T-helper 2 cell treated with Interferon-gamma antibody and Interleukin-4, amounts not matched to agents 5 μg/mL and 100 μg/mL, for 36 hours (primary cell): ENCODE measurements around the gene TOR1A.

ENCODE experiments used
- DNase-seq: peaks from one replicate; pipeline ENCODE4 v3.0.0; 2021; ENCODE audit warnings: low spot score
- H3K27ac Mint-ChIP-seq: one replicate; pipeline ENCODE4 v1.8.0; 2021; ENCODE audit warnings: mild to moderate bottlenecking, mixed read lengths
- H3K27me3 Mint-ChIP-seq: one replicate; pipeline ENCODE4 v1.8.0; 2021; ENCODE audit warnings: low read depth, mixed read lengths
- H3K36me3 Mint-ChIP-seq: one replicate; pipeline ENCODE4 v1.8.0; 2021; ENCODE audit warnings: low read depth, mixed read lengths
- H3K4me1 Mint-ChIP-seq: one replicate; pipeline ENCODE4 v1.8.0; 2021; ENCODE audit warnings: low read depth, mixed read lengths
- H3K4me3 Mint-ChIP-seq: one replicate; pipeline ENCODE4 v1.8.0; 2022; ENCODE audit warnings: mild to moderate bottlenecking, moderate library complexity, mixed read lengths
- H3K9me3 Mint-ChIP-seq: one replicate; pipeline ENCODE4 v1.8.0; 2021; ENCODE audit warnings: mixed read lengths

Gene TOR1A

DNA sequence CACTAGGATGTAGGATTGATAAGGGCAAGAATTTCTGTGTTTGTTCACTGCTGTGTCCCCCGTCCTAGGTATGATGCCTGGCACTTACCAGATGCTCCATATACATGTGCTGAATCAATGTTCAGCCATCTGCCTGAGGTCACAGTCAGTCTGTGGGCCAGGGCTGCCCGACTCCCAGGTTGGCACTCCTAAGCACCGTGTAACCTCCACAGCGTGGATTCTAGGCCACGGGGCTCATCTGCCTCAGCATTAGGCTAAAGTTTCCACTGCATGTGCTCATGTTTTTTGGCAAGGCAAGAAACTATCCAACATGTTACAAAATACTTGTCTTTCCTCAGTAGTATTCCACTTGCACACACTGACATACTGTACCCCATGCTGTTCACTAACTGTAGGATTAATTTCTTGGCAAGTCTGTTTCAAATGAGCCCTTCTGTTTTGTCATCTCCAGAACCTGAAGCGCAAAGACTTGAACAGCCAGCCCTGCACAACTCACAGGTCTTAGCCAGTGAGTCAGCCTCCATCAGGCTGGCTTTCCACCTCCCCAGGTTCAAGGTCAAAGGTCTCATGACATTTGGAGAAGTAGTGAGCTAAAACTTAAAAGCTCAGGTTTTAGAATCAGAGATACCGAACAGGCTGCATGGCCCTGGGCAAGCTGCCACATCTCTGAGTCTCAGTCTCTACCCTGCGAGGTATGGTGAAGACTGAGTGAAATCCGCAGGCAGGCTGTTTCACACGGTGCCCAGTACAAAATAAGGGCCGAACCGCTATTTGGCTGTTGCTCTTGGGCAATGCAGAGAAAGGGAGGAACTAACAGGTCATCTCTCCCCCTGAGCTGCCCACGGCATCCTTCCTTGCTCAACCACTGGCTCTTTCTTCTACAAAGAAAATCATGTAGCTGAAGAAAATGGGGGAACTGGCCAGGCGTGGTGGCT, 7.2 kb downstream of the TOR1A start:
- DNase-seq = no peak
- H3K4me3 Mint-ChIP-seq = no peak overlapping the region
- H3K9me3 Mint-ChIP-seq = no peaks in the 10 kb centered on the region
- peaks cover 55% of the 10 kb centered on the region for H3K36me3 Mint-ChIP-seq
- no peaks in the 10 kb centered on the region for H3K27me3 Mint-ChIP-seq
- peaks cover 9% of the 10 kb centered on the region for H3K4me1 Mint-ChIP-seq
- H3K27ac Mint-ChIP-seq = no peak overlapping the region

- Mint-ChIP-seq H3K27me3 (no peaks in the 10 kb centered on the region), H3K27ac (no peak overlapping the region), H3K4me1 (peaks cover 9% of the 10 kb centered on the region), H3K4me3 (no peak overlapping the region), H3K9me3 (no peaks in the 10 kb centered on the region), H3K36me3 (peaks cover 56% of the 10 kb centered on the region)
- DNase-seq = no peak
Observed at GRCh38 chr9:129815278-129815677, 8.7 kb downstream of the TOR1A start.

- Mint-ChIP-seq H3K4me3 (no peak overlapping the region), H3K4me1 (peaks cover 9% of the 10 kb centered on the region), H3K9me3 (no peaks in the 10 kb centered on the region), H3K27me3 (no peaks in the 10 kb centered on the region), H3K27ac (no peak overlapping the region), H3K36me3 (peaks cover 58% of the 10 kb centered on the region)
- DNase-seq = no peak
Observed at GRCh38 chr9:129814432-129815223, 9.3 kb downstream of the TOR1A start.

- Mint-ChIP-seq H3K4me1 (peaks cover 6% of the 10 kb centered on the region), H3K36me3 (peaks cover 61% of the 10 kb centered on the region), H3K27ac (no peak overlapping the region), H3K9me3 (no peaks in the 10 kb centered on the region), H3K27me3 (no peaks in the 10 kb centered on the region), H3K4me3 (no peak overlapping the region)
- DNase-seq = no peak
Observed at GRCh38 chr9:129813661-129814060, 10.3 kb downstream of the TOR1A start.

DNA sequence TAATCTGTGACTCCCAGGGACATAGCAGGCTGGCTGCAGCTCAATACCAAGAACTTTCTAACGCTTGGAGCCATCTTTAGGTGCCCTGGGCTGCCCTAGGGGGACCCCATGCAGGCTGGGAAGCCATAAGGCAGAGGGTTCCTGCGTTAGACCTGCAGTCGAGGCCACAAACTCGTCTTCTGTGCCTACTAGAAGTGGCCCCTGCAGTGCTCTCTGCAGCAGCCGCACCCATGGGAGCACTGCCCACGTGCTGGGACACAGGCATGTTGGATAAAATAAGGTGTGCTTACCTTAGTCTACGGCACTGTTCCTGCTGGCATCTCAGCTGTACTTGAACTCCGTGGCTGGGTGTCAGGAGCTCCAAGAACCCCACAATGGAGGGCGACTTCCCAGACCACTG, 11.6 kb downstream of the TOR1A start:
- Mint-ChIP-seq H3K27me3 (no peaks in the 10 kb centered on the region), H3K9me3 (no peaks in the 10 kb centered on the region), H3K27ac (no peak overlapping the region), H3K4me3 (no peak overlapping the region), H3K4me1 (peaks cover 3% of the 10 kb centered on the region), H3K36me3 (peaks cover 62% of the 10 kb centered on the region)
- no peak for DNase-seq

DNA sequence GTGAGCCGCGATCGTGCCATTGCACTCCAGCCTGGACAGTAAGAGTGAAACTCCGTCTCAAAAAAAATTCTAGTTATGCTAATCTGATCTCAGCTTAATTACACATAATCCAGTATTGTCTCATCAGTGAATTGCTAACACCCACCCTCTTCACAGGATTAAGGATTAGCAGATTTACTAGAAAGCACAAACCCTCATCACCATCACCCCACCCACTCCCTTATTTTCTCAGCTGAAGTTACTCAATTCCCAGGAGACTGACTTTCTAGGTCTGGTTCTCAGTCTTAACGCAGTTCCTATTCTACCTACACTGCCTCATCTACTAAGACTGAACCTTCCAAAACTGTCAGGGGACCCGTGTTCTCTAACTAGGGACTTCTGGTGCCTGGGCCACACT, 12.0 kb downstream of the TOR1A start:
- no peaks in the 10 kb centered on the region for H3K9me3 Mint-ChIP-seq
- H3K4me3 Mint-ChIP-seq = no peak overlapping the region
- DNase-seq = no peak
- H3K36me3 Mint-ChIP-seq = peaks cover 64% of the 10 kb centered on the region
- H3K27ac Mint-ChIP-seq = peak overlapping the region; percentile 26
- no peaks in the 10 kb centered on the region for H3K27me3 Mint-ChIP-seq
- peaks cover 5% of the 10 kb centered on the region for H3K4me1 Mint-ChIP-seq

DNA sequence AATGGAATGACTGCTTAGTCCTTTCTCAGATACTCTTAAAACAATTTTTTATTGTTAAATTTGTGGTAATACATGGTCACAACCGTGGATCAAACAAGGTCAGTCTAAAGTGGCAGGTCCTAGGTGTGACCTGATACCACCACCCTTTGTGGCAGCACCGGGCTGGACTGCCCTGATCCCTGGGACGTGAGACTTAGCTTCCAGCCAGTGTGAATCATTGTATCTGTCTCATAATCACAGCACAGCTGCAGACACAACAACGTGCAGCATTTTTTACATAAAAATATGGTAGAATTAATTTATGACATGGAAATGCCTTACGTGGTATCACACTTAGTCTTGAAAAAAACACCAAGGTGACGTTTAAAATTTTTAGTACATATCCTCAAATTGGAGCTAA, 13.1 kb downstream of the TOR1A start:
- peaks cover 62% of the 10 kb centered on the region for H3K36me3 Mint-ChIP-seq
- H3K9me3 Mint-ChIP-seq = no peaks in the 10 kb centered on the region
- H3K27ac Mint-ChIP-seq = no peak overlapping the region
- H3K4me1 Mint-ChIP-seq = peaks cover 12% of the 10 kb centered on the region
- H3K27me3 Mint-ChIP-seq = no peaks in the 10 kb centered on the region
- DNase-seq = no peak
- no peak overlapping the region for H3K4me3 Mint-ChIP-seq

DNA sequence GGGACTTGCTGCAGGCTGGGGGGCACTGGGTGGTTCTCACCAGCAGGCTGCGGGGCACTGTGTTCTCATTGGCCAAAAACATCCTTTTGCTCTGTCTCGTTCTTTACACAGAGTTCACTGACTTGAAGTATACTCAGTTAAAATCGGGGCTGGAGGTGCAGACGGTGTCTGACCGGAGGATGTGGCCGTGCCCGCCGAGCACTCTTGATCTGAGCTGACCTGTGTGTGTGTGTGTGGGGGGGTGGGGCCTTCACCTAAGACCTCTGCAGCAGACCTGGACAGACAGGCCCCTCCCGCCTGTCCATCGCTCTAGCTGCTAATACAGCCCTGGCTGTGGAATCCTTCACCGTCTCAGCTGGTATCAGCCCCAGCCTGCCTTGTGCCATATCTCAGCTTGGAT, 13.8 kb downstream of the TOR1A start:
- Mint-ChIP-seq H3K27ac (no peak overlapping the region), H3K36me3 (peaks cover 60% of the 10 kb centered on the region), H3K27me3 (no peaks in the 10 kb centered on the region), H3K9me3 (no peaks in the 10 kb centered on the region), H3K4me3 (no peak overlapping the region), H3K4me1 (peaks cover 15% of the 10 kb centered on the region)
- no peak for DNase-seq

GRCh38 chr9:129809346-129809745, 14.6 kb downstream of the TOR1A start:
- H3K4me1 Mint-ChIP-seq = peaks cover 15% of the 10 kb centered on the region
- no peak overlapping the region for H3K4me3 Mint-ChIP-seq
- H3K36me3 Mint-ChIP-seq = peaks cover 56% of the 10 kb centered on the region
- no peak for DNase-seq
- no peaks in the 10 kb centered on the region for H3K27me3 Mint-ChIP-seq
- H3K27ac Mint-ChIP-seq = no peak overlapping the region
- no peaks in the 10 kb centered on the region for H3K9me3 Mint-ChIP-seq

GRCh38 chr9:129806061-129806460, 17.9 kb downstream of the TOR1A start:
- Mint-ChIP-seq H3K27ac (no peak overlapping the region), H3K27me3 (no peaks in the 10 kb centered on the region), H3K4me3 (no peak overlapping the region), H3K4me1 (peaks cover 20% of the 10 kb centered on the region), H3K36me3 (peaks cover 47% of the 10 kb centered on the region), H3K9me3 (no peaks in the 10 kb centered on the region)
- DNase-seq = no peak

DNA sequence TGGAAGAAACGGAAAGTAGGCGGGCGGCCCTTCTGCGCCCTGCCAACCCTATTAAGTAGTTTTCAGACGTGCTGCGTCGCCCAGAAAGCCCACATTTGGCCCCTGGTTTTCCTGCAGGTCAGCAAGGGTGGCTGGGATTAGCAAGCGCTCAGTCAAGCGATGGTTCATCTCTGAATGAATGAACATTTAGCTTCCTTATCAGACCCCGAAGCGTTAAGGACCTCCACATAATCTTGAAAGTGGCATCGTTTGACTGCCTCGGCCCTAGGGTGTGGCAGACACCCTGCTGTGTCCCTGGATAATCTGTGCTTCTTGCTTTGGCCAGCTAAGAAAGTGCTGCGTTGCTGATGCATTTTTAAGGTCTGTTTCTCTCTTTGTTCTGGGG, 20.3 kb downstream of the TOR1A start:
- Mint-ChIP-seq H3K9me3 (no peaks in the 10 kb centered on the region), H3K4me1 (peaks cover 20% of the 10 kb centered on the region), H3K4me3 (peak overlapping the region; percentile 92), H3K27ac (peak overlapping the region; percentile 60), H3K27me3 (no peaks in the 10 kb centered on the region), H3K36me3 (peaks cover 27% of the 10 kb centered on the region)
- no peak for DNase-seq

GRCh38 chr9:129802833-129803675, 20.9 kb downstream of the TOR1A start, which contains the start of gene TOR1B:
Gene TOR1B (plus strand): TSS chr9:129803184. CDS start chr9:129803213, 29 bp downstream.
- H3K4me1 Mint-ChIP-seq = peaks cover 20% of the 10 kb centered on the region
- no peaks in the 10 kb centered on the region for H3K27me3 Mint-ChIP-seq
- peak within 1 kb of the TSS; percentile 92 for H3K4me3 Mint-ChIP-seq
- peak within 1 kb of the TSS; percentile 92 for H3K27ac Mint-ChIP-seq
- no peaks in the 10 kb centered on the region for H3K9me3 Mint-ChIP-seq
- H3K36me3 Mint-ChIP-seq = peaks cover 23% of the 10 kb centered on the region
- DNase-seq = peak; percentile 92

DNA sequence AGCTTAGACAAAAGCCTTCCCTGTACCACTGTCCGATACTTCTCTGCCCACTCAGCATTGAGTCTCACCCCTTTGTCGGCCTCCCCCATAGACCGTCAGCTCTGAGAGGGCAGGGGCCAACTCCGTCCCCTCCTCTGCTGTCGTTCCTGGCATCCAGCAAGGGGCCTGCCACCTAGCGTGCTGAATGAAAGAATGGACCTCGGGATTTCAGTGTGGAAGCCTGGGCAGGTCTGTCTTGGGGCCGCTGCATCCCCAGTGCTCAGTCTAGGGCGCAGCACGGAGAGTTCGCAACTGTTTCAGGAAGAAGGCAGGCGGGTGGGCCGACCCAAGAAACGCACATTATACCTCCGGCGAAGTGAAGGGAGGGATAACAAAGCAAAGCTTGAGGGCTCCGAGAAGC, 22.4 kb downstream of the TOR1A start:
- Mint-ChIP-seq H3K4me3 (peak overlapping the region; percentile 59), H3K4me1 (peaks cover 17% of the 10 kb centered on the region), H3K27me3 (no peaks in the 10 kb centered on the region), H3K36me3 (peaks cover 14% of the 10 kb centered on the region), H3K27ac (peak overlapping the region; percentile 52), H3K9me3 (no peaks in the 10 kb centered on the region)
- no peak for DNase-seq
